GM21390 (cell line): ENCODE data around the gene ANO5.
"Not testable (repeated sequence)": the region's sequence is repeated elsewhere in the genome, so short reads cannot be mapped to it uniquely, and the experiment has no call there.

Source experiments
- ATAC-seq: cut with Tn5 transposase; IDR thresholded peaks from one replicate; pipeline ENCODE4 v1.9.1; 2021; ENCODE audit not compliant: unreplicated experiment

The ANO5 gene

DNA sequence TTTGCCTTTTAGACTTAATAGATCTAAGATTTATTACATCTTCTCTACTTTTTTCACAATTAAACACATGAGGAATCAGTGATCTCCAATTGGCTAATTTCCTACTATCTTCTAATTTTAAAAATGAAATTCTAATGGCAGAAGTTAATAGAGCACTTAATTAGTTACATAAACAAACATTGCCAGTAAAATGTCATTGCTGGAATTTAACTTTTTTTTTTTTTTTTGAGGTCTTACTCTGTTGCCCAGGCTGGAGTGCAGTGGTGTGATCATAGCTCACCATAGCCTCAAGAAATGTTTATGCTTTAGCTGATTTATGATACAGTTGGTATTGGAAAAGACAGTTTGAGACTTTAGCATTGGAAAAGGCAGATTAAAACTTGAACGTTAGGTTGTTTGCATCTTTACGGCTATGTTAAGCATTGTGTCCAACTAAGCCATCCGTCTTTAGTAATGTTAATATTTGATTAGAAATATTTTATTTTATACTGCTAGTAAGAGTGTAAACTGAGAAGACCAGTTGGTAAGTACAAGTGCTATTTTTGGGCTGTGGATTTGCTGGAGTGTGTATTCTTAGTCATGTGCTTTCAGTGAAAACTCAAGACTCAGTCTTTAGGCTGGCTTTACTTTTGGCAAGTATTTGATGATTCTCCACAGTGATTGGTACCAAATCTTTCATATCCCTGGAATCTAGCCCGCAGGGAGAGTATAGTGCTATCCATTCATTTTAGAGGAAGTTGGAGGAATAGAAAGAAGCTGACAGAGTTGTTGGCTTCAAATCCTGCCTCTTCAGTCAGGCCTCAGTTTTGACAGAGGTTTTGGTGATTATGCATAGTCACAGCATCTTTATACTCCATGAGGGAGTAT lies 4.5 kb downstream of the ANO5 start:
- ATAC-seq = no peak

DNA sequence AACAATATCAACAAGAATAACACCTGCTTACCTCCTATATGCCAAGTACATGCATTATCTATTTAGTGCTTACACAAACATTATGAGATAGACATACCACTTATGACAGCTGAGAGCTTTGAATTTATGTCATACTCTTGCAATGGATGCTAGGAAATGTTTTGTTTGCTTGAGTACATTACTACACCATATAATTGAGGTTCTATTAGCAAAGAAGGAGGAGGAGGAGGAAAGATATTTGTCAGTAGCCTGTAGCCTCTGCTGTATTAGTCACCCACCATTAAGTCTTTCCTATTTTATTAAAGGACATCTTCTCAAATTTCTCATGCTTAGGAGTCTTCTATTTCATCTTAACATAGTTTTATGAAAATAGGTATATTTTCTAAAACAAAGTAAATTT lies 6.4 kb downstream of the ANO5 start:
- no peak for ATAC-seq

DNA sequence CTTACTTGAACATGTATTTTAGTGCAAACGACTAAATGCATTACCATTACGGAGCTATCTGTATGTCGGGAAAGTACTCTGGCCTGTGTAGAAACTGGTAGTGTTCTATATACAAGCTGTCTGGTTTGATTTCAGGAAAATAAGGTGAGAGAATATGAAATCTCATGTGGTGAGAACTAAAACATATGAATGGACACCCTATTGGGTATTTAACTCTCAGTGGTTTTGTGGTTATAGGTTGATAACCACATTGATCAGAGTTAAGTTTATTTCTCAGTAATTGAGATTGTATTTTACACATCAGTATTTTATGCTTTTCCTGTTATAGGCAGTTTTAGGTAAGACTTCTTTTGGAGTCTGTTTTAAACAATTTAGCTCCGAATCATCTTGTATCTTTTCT lies 10.4 kb downstream of the ANO5 start:
- peak; percentile 67 for ATAC-seq

DNA sequence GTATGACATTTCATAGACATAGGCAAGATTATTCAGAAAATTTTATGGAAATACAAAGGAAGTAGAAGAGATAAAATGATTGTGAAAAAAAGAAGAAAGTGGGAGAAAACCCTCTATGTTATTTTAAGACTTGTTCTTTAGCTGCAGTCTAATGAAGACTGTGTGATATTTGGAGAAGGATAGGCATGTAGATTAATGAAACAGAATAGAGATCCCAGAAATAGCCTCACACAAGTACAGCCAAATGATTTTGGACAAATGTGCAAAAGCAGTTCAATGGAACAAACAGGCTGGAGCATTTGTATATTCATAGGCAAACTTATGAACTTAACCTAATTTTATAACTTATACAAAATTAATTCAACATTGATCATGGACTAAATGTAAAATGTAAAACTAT lies 14.3 kb downstream of the ANO5 start:
- no peak for ATAC-seq

DNA sequence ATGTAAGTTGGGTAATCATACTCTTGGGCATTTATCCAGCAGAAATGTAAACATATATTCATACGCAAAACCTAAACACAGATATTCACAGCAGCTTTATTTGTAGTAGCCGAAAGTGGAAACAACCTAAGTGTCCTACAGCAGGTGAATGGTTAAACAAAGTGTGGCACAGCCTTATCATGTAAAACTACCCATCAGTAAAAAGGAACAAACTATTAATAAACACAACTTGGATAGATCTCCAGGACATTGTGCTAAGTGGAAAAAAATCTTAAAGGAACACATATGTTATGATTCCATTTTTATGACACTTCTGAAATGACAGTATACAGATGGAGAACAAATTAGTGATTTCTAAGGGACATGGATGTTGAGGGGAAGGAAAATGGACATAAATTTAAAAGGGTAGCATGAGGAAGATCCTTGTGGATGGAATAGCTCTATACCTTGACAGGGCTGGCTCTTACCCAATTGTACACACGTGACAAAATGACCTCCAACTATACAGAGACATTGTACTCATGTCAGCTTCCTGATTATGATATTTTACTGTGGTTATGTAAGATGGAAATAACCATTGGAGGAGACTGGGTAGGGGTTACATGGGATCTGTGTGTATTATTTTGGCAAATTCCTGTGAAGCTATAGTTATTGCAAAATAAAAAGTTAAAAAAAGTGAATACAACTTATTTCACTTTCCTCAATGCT lies 15.4 kb downstream of the ANO5 start:
- ATAC-seq = no peak

DNA sequence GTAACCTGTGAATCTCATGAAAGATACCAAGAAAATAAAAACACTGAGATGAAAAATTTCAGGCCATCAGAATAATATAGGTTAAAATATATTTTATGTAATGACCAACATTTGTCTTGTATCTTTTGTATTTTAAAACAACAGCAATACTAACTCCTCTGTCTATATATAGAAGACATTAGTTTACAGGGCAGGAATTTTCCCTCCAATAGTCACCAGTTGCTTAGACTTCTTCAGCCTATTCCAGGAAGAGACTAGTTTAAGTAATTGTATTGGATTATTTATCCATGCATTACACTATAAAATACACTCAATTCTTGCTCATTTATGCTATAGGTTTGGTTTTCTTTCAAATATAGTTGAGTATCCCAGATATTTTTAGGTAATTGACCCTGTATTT lies 24.1 kb downstream of the ANO5 start:
- no peak for ATAC-seq

DNA sequence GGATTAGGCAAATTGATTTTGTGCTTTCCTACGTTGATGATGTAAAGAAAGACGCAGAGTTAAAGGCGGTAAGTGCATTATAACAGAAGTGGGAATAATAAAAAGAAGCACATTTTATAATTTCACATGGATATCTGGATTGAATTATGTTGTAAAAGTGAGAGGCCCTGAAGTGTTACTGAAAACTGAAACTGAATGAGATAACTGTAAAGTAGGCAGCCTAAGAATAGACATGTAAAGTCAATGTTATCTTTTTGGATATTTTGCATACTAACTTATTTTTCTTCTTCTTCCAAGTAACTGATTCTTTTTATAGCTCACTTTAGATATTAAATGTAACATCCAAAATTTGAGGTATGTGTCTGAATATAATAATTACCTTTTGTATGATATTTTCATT lies 28.3 kb downstream of the ANO5 start:
- no peak for ATAC-seq

DNA sequence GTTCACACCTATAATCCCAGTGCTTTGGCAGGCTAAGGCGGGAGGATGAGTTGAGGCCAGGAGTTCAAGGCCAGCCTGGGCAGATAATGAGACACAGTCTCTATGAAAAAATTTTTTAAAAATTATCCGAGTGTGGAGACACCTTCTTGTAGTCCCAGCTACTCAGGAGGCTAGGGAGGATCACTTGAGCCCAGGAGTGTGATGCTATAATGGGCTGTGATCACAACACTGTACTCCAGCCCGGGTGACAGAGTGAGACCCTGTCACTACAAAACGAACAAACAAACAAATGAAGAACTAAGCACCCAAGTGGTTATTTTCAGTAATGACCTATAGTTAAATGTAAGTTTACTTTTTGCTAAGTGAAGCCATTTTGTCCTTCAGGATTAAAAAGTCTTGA lies 32.3 kb downstream of the ANO5 start:
- no peak for ATAC-seq

DNA sequence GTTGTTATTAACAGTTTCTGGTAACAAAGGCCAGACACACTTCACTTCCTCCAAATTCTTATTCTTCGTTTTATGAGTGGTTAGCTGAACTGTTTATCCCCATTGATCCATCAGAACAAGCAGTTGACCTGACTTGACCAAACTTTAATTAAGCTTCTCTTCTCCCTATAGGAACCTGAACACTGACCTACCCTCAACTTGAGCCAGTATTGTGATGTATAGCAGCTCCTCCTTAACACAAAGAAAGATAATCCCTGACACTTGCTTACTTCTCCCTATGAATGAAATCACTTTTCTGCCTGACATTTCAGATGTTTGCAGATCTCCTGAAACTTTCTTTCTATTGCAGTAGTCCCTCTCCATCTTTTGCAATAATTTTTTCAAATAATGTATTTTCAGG lies 41.9 kb downstream of the ANO5 start:
- no peak for ATAC-seq

DNA sequence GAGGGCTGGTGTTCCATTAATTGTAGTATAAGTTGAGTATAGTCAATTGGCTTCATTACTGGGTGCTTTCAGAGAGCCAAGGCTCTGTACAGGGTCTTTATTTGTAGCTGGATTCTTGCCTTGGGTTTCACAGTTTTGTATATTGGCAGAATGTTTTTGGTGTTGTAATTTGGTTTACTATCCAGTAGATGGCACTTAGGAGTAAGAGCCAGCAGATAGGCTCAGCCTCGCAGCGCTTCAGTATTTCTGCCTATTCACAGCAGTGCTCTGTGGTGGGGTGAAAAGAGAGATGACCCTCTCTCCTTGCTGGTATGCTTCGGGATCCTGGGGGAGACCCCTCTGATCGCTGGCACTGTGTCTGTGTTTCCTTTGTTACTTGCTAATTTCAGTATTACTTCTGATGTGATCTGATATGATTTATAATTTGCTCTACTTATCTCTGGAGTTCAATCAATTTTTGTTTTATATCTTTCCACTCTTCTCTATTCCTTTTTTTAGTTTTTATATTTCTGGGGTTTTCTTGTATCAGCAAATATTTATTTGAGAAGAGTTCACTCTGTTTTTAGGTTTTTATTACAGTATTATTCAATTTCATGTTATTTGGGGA lies 52.2 kb downstream of the ANO5 start:
- ATAC-seq = peak; percentile 95

DNA sequence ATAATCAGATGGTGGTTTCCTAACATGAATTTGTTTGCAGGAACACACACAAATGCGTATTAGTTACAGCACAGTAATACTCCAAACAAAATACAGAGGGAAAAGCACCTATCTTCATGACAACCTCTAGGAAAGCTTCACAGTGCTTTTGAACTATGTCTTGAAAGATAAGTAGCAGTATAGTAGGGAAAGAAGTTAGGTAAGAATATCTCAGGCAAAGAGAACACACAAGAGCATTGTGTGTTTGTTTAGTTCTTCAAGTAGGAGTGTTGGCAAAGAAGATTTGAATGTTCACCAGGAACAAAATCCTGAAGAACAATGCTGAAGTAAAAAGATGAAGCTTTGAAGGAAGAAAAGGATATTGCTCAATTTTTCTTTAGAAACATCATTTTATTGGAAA lies 54.1 kb downstream of the ANO5 start:
- no peak for ATAC-seq

DNA sequence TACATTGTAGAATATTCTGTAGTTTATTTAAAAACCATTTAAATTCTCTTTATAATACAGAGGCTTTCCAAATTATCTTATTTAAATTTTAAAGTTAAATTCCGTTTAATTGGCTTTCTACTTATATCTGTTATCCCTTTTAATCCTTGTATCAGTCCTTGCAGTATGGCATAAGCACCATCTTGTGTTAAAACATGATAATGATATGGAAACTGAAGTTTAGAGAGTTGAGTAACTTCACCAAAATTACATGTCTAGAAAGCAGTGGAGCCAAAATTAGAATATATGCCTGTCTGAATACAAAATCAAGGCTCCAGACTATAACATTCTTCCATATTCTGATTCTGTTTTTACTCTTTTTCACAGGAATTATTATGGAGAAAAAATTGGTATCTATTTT lies 57.0 kb downstream of the ANO5 start:
- no peak for ATAC-seq

DNA sequence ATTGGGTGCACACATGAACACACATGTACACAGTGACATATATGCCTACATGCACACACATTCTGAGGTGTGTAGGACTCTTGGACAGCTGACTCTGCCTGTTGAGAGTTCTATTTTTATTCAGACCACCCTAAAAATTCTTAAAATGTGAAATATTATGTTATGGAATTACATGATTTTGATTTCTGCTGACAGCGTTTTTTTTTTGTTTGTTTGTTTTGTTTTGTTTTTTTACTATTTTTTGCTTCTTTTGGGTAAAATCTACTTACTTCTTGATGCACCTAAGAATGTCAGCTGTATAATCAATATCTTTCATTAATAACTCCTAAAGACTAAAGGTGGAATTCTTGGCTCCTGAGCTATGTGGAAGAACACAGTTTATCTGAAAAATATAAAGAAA lies 64.0 kb downstream of the ANO5 start:
- ATAC-seq = no peak

DNA sequence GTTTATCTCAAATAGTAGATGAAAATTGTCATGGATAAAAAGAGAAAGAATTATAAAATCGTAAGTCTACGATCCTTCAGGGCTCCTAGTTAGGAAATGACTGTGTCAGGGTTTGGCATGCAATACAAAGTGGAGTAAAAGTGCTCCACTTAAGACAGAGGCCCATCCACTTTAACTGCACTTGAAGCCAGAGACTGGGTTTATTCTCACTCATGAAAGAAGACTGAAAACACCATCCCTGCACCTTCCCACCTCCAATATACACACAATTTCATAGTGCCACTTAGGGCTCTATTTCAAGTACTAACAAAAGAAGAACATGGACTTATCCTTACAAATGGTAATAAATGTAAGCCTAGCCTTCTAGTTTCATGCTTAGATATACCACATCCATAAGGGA lies 70.7 kb downstream of the ANO5 start:
- ATAC-seq = no peak

DNA sequence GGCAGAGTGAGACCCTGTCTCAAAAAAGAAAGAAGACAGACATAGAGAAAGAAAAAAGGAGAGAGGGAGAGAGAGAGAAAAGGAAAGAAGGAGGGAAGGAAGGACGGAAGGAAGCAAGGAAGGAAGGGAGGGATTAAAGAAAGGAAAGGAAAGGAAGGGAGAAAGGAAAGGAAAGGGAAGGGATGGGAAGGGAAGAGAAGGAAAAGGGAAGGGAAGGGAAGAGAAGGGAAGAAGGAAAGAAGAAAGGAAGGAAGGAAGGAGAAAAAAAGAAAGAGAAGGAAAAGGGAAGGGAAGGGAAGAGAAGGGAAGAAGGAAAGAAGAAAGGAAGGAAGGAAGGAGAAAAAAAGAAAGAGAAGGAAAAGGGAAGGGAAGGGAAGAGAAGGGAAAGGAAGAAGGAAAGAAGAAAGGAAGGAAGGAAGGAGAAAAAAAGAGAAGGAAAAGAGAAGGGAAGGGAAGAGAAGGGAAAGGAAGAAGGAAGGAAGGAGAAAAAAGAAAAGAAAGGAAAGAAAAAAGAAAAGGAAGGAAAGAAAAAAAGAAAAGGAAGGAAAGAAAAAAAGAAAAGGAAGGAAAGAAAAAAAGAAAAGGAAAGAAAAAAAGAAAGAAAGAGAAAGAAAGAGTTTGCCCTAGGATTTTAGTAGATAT lies 76.2 kb downstream of the ANO5 start:
- not testable (repeated sequence) for ATAC-seq

DNA sequence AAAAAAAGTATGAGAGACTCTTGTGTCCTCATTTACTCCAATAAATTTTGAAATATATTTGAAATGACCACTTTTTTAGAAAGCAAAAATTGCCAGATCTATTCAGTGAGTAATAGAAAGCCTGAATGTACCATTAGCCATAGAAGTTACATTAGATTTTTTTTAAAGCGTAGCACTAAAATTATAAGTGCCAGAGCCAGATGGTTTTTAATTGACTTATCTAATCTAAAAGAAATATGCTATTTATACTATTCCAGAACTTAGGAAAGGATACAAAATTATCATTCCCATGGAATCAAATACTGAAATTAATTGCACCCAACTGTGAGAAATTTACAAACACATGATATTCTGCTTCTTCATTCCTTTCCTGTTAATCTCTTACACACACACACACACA lies 80.9 kb downstream of the ANO5 start:
- no peak for ATAC-seq

DNA sequence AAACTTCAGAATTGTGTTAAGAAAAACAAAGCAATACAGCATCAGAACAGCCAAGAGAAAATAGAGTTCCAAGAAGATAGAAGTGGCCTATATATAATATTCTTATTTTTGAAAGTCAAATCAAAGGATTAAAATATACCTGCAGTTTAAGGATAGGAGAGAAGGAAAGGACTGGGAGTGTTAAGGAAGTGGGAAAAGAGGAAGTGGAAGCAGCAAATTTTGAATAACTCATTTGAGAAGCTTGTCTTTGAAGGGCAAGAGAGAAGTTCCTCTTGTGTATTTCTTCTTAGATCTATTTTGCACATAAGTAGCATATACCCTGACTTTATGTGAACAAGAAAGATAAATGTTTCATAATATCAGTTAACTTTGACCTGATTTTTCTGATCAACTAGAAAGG lies 82.7 kb downstream of the ANO5 start:
- ATAC-seq = no peak

DNA sequence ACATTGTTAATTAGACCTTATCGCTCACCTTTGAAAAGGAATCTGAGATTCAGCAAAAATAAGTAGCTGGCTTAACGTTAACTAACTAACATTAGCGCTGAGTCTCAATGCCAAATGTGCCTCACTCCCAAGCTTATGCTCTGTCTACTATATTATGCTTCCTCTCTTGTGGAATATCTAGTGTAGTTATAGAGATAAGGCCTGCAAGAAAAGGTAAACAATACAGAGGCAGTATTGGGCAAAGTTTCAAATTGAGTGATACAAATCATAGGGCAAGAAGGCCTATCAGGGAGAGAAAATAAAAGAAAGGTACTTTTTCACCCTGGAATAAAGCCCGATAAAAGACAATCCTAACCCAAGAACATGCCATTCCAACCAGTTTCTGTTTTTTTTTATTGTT lies 83.7 kb downstream of the ANO5 start:
- no peak for ATAC-seq

DNA sequence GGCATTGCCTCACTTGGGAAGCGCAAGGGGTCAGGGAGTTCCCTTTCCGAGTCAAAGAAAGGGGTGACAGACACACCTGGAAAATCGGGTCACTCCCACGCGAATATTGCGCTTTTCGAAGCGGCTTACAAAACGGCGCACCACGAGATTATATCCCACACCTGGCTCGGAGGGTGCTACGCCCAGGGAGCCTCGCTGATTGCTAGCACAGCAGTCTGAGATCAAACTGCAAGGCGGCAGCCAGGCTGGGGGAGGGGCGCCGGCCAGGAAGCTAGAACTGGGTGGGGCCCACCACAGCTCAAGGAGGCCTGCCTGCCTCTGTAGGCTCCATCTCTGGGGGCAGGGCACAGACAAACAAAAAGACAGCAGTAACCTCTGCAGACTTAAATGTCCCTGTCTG lies 92.1 kb downstream of the ANO5 start:
- not testable (repeated sequence) for ATAC-seq

DNA sequence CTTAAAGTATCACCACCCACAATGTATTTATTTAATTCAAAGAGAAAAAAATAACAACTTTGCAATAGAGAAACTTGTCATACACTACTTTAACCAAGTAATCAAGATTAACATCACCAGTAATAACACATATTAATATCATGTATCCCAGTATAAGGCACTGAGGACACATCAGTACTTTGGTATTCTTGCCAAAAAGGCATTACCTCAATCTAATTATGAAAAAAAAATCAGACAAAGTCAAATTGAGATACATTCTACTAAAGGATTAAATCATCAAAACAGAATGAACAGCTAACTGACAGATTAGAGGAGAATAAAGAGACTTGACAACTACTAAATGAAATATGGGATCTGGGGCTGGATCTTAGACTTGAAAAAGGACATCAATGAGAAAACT lies 109.5 kb downstream of the ANO5 start:
- ATAC-seq = no peak

DNA sequence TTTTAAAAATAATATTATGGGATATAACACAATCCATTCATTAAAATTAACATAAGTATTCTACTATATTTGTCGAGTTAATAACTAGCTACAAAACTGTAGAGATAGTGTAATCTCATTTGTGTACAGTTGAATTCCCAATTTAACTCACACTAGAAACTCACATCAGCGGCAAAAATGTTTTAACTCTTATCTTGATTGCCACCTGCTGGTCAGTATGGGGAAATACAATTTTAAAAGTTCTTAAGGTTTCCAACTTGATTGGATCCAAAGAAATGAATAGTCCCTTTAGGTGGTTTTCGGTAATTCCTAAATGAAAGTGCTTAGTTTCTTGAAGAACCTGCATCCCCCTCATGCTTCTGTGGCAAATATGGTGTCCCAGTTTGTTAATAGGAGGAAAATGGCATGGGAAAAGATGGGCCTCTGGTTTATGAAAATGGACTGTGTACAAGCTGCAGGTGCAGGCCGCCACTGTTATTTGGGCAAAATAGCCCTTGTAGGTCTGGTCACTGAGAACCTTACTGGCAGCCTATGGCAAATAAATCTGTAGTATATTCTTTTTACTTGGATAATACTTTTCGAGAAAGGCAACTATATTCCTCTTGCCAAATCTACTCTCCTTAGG lies 111.6 kb downstream of the ANO5 start:
- ATAC-seq = peak; percentile 55
